HG02870 (cell line): Measurements from ENCODE around the gene PCDH9.
A peak's percentile ranks its signal among the peaks of the same experiment; 100 is the strongest.
"Not testable (repeated sequence)": the region's sequence is repeated elsewhere in the genome, so short reads cannot be mapped to it uniquely, and the experiment has no call there.

Source experiments
- ATAC-seq: cut with Tn5 transposase; IDR thresholded peaks from one replicate; pipeline ENCODE4 v1.9.1; 2021; ENCODE audit warnings: mild to moderate bottlenecking, moderate library complexity; ENCODE audit not compliant: unreplicated experiment

The PCDH9 gene

DNA sequence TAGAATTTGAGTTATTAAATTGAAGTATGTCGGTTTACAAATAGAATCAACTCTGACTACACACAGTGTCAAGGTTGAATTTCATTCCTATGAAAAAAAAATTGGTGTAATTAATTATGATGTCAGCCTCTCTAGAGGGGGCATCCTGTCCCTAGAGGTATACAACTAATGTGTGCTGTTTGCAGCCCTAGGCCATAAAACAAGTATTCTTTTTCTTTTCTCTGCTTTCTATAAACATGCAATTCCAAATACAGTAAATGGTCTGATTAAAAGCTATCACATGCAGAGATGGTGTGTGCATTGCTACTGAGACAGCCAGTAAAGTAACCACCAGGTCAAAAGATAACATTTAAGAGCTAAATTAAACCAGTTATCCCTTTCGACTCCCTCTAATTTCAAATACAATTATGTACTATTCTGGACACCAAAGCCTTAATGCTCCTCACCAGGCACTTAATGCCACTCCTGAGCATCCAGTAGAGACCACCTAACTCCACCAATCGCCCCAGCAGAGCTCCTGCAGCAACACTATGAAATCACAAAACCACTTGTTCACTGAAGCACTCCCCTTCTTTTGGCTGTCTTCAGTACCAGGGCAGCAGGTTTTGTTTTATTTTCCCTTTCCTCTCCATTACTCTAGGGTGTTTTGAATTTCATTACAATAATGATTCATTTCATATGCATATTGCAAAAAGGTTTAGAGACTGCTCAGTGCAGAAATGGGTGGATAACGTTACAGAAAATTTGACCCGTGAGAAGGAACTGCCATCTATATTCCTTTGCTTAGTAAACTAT is 426.9 kb downstream of the PCDH9 start:
- no peak for ATAC-seq

- no peak for ATAC-seq
These were observed 434.5 kb downstream of the PCDH9 start for GRCh38 chr13:66795636-66796035.

- peak; percentile 74 for ATAC-seq
These were observed 435.6 kb downstream of the PCDH9 start for GRCh38 chr13:66794340-66795031.

- ATAC-seq = no peak
These were observed 439.3 kb downstream of the PCDH9 start for GRCh38 chr13:66790861-66791260.

GRCh38 chr13:66781241-66781640 is 448.9 kb downstream of the PCDH9 start:
- ATAC-seq = no peak

GRCh38 chr13:66780814-66781213 is 449.3 kb downstream of the PCDH9 start:
- ATAC-seq = no peak

- no peak for ATAC-seq
These were observed 451.7 kb downstream of the PCDH9 start for GRCh38 chr13:66778461-66778860.

DNA sequence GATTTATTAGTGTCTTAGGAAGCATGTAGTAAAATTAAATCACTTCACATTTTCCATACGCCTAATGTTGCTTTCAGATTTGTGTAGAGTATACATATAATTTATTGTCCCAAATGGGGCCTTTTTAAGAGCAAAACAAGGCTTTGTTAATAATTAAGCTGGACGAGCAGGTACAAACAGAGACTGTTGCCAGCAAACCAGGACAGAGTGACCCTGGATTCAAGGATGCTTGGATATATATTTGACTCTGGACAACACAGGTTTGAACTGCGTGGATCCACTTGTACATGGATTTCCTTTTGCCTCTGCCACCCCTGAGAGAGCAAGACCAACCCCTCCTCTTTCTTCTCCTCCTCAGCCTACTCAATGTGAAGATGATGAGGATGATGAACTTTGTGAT is 454.9 kb downstream of the PCDH9 start:
- no peak for ATAC-seq

GRCh38 chr13:66774046-66774445 is 456.1 kb downstream of the PCDH9 start:
- no peak for ATAC-seq

- ATAC-seq = no peak
These were observed 464.6 kb downstream of the PCDH9 start for GRCh38 chr13:66765559-66765958.

GRCh38 chr13:66760678-66761077 is 469.5 kb downstream of the PCDH9 start:
- not testable (repeated sequence) for ATAC-seq

GRCh38 chr13:66759919-66760318 is 470.2 kb downstream of the PCDH9 start:
- ATAC-seq = no peak

DNA sequence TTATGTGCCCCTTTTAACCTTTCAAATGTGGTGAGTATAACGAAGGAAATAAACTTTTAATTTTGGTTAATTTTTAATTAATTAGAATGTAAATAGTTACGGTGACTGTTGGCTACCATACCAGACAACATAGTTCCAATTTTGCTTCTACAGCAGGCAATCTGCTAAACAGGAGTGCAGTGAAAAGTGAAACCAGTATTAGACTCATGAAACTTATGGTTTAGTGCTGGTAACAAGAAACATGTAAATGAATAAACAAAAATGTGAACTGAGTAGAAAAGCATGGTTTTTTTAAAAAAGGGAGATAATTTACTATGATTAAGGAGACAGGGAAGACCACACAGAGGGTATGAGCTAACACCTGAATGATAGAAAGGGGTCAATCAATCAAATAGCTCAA is 478.4 kb downstream of the PCDH9 start:
- ATAC-seq = no peak

- ATAC-seq = no peak
These were observed 481.4 kb downstream of the PCDH9 start for GRCh38 chr13:66748712-66749111.

- ATAC-seq = no peak
These were observed 484.8 kb downstream of the PCDH9 start for GRCh38 chr13:66745307-66745706.

GRCh38 chr13:66723576-66723975 is 506.6 kb downstream of the PCDH9 start:
- ATAC-seq = no peak

DNA sequence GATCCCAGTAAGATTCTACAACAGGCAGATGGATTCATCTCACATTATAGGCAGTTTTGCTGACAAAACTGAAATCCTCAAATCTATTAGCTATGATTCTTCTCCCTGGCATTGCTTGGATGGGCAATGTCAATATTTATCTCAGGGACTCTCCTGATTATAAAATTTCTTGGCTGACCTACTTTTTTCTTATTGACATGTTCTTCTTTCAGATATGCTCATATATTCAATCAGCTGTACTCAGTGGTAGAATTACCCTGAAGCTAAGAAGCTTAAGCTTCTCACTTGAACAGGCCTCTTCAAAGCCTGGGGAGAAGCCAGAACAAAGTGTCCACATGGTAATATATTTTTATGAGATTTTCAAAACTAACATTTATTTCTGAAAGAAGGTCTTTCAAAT is 513.6 kb downstream of the PCDH9 start:
- ATAC-seq = no peak

GRCh38 chr13:66714795-66715194 is 515.3 kb downstream of the PCDH9 start:
- no peak for ATAC-seq

GRCh38 chr13:66704110-66704509 is 526.0 kb downstream of the PCDH9 start:
- no peak for ATAC-seq

GRCh38 chr13:66703597-66703996 is 526.5 kb downstream of the PCDH9 start:
- ATAC-seq = no peak

- no peak for ATAC-seq
These were observed 530.0 kb downstream of the PCDH9 start for GRCh38 chr13:66700117-66700601.

DNA sequence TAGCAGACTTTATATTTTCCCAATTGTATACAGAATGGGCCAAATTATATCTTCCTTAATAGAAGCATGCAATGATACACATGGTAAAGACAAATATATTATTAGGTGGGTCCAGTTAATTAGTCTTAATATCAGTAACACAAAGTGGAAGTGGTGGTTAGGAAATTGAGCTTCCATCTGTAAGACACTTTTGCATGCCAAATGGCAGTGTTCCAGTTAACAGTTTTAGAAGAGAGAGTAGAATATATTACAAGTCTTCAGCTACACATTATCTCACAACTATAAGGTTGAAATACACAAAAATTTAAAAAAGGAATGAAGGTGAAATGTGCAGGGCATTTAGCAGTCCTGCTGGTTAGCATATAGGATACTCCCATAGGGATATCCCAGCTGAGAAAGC is 536.5 kb downstream of the PCDH9 start:
- ATAC-seq = no peak
